ENCODE data around the gene SARM1. TPM values are rescaled to one million over a fixed set of nuclear protein-coding genes. Genes with fewer than 3 reads are reported as not detected.

The SARM1 gene
- total RNA-seq, 1 experiment from 2014 or later = 5.1 TPM

DNA sequence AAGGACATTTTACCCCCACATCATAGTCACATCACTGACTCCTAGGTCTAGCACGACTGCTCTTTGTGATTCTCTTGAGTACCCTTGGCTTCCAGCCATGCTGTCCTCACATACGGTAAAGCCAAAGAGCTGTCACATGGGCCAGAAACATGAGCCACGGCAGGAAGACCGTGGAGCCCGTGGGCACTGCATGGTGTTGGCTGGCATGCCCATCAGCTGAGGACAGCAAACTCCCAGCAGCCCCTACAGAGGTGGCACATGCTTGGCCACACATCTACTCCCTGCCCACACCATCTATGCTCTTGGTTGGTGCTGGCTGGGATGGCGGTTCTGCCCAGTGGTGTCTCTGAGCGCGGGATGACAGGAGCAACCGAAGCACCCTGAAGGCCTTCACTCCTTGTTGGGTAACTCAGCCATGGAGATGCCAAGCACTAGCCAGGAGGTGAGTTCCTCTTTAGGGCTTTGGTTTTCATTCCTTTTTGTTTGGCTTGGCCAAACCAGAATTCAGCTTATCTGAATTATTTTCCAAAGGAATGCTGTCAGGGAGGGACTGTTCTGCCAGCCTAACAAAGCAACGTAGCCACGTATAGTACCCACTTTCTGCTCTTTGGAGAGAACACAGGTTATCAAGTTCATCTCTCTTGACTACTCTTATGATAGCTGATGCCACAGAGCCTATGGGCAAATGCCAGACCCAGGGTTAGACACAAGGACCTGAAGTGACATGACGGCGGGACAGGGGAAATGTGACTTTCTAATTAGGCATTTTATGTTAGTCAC lies 25.9 kb upstream of the SARM1 start:
- Mint-ChIP-seq H3K36me3 (ENCODE audit: insufficient read depth in 1 of 3, low read depth in 3 of 3) (peaks cover 24 to 82% (median 69%) of the 10 kb centered on the region in 3 experiments; a peak in 6 of 7 replicates), H3K27me3 (ENCODE audit: low read depth) (no peaks in the 10 kb centered on the region), H3K4me1 (peaks cover 16 to 17% of the 10 kb centered on the region in 2 experiments), H3K4me3 (no peak overlapping the region), H3K9me3 (no peaks in the 10 kb centered on the region), H3K27ac (peak overlapping the region in 2 of 3 experiments; percentile 65 to 73; a peak in 2 of 7 replicates)
- H4K8ac ChIP-seq (replicated peaks; ENCODE audit: insufficient read length, low read depth, low read length) = no peak overlapping the region
- H2BK5ac ChIP-seq (ENCODE audit: insufficient read length, low read length) = no peak overlapping the region
- no peak overlapping the region for H3K18ac ChIP-seq (ENCODE audit: insufficient read length, low read depth, low read length)
- H3K79me2 ChIP-seq (ENCODE audit: insufficient read depth, low read length) = no peaks in the 10 kb centered on the region
- no peak overlapping the region for H3K9ac ChIP-seq (ENCODE audit: extremely low read depth, insufficient read length, low read length)
- H3K56ac ChIP-seq (ENCODE audit: insufficient read length, low read depth, low read length) = no peak overlapping the region
- H2BK12ac ChIP-seq (ENCODE audit: insufficient read length, low read depth, low read length) = no peak overlapping the region
- H2BK120ac ChIP-seq (ENCODE audit: low read depth, low read length, poor library complexity, severe bottlenecking) = no peak overlapping the region
- WGBS (ENCODE audit: extremely low coverage, insufficient read length, low lambda C conversion rate) = no CpG with 5 or more reads among the region's 13 CpGs
- H3K79me1 ChIP-seq (ENCODE audit: insufficient read depth, low read depth, low read length, poor library complexity, severe bottlenecking) = no peaks in the 10 kb centered on the region
- no peak overlapping the region for H3K4me2 ChIP-seq (ENCODE audit: insufficient read depth, insufficient read length, low read length)
- H4K91ac ChIP-seq (ENCODE audit: insufficient read length, low read depth, low read length) = no peak overlapping the region
- H2AK5ac ChIP-seq (ENCODE audit: insufficient read length, low read length) = no peak overlapping the region
- no peaks in the 10 kb centered on the region for H3K9me3 ChIP-seq (ENCODE audit: control insufficient read depth, low read depth, low read length)
- no peak overlapping the region for H2AFZ ChIP-seq (ENCODE audit: low read length)
- H3K4me1 ChIP-seq (ENCODE audit: insufficient read depth, low read length) = no peaks in the 10 kb centered on the region
- H2BK20ac ChIP-seq (ENCODE audit: low read depth, low read length, poor library complexity, severe bottlenecking) = no peak overlapping the region
- no peak overlapping the region for H3K4ac ChIP-seq (ENCODE audit: low read depth, low read length)
- no peak overlapping the region for H3K14ac ChIP-seq (ENCODE audit: insufficient read depth, low read length)
- H4K20me1 ChIP-seq (ENCODE audit: control insufficient read depth, insufficient read depth, insufficient read length) = no peaks in the 10 kb centered on the region
- H4K5ac ChIP-seq (ENCODE audit: insufficient read length, low read depth, low read length) = no peak overlapping the region
- DNase-seq = no peak
- H3T11ph ChIP-seq (ENCODE audit: low read length) = no peak overlapping the region
- no peaks in the 10 kb centered on the region for H3K27me3 ChIP-seq (ENCODE audit: insufficient read depth, low read length)
- no peak overlapping the region for H3K23ac ChIP-seq (ENCODE audit: insufficient read length, low read depth, low read length)
- no peaks in the 10 kb centered on the region for H3K23me2 ChIP-seq (ENCODE audit: insufficient read length, low read depth, low read length, poor library complexity, severe bottlenecking)
- H3K27ac ChIP-seq (ENCODE audit: insufficient read length, low read depth, low read length) = no peak overlapping the region
- no peak overlapping the region for H2BK15ac ChIP-seq (ENCODE audit: low read depth, low read length)
- TF ChIP-seq, protein P1, sequence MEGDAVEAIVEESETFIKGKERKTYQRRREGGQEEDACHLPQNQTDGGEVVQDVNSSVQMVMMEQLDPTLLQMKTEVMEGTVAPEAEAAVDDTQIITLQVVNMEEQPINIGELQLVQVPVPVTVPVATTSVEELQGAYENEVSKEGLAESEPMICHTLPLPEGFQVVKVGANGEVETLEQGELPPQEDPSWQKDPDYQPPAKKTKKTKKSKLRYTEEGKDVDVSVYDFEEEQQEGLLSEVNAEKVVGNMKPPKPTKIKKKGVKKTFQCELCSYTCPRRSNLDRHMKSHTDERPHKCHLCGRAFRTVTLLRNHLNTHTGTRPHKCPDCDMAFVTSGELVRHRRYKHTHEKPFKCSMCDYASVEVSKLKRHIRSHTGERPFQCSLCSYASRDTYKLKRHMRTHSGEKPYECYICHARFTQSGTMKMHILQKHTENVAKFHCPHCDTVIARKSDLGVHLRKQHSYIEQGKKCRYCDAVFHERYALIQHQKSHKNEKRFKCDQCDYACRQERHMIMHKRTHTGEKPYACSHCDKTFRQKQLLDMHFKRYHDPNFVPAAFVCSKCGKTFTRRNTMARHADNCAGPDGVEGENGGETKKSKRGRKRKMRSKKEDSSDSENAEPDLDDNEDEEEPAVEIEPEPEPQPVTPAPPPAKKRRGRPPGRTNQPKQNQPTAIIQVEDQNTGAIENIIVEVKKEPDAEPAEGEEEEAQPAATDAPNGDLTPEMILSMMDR (conservative IDR thresholded peaks at IDR 0.05) = no peak

Data from H9 (cell line).